GM19452 (cell line): Measurements from ENCODE around the gene CLASP1.

Experiments used
- ATAC-seq: cut with Tn5 transposase; IDR thresholded peaks from one replicate; pipeline ENCODE4 v1.9.1; 2021; ENCODE audit not compliant: unreplicated experiment

CLASP1 gene

DNA sequence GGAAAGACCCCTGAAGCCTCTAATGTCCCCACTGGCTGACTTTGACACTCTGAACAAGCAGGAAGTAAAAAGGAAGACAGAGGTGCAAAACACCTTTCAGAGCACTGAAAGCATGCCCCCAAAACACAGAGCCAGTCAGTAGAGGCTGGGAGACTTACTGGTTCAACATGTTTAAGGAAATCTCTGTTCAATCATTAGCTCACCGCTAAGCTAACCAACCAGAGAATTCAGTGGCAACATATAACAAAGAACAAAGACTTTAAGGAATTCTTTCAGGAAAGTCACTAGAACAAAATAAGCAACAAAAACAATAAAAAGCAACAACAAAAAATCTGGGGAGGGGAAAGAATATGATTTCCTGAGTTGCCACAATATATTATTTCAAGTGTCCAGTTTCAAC is 142.6 kb downstream of the CLASP1 start:
- ATAC-seq, result no peak

DNA sequence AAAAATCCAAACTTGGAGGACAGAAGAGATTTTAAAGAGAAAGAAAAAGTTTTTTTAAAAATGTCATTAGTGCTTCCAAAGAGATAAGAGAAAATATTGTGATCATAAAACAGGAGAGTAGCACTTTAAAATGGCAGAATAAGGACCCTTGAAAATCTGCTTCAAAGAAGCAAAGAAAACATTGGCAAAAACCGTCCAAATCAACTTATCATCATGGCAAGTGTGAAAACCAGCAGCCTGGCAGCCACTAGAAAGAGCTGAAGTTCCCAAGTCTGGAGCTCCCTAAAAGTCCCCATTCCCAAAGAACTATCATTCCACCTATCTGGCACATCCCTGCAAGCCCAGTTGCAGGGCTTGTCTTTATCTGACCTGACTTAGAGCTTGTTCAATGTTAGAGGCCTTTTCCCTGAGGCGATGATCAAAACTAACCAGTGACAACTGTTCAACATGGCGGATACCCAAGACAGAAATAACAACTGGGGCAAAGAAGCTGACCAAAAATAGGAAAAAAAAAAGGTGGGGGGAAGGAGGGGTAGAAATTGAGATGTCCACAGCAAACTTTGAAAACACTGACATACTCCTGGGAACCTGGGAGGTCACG is 143.2 kb downstream of the CLASP1 start:
- no peak for ATAC-seq

DNA sequence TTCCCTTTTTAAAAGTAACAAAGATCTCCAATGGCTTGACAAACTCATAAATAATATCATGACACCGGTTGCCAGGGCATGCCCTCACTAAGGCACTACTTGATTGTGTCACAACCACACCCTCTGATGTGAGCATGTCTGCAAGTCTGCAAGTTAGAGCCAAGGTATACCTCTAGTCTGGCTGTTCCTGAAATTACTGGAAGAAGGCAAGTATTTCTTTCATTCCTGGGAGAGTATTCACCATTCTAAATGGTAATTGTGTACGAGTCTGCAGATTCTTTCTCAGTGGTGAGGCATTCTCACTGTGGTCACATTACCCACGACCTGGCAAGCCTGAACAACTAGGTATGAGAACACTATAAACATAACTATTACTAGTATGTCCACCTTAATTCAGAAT is 144.3 kb downstream of the CLASP1 start:
- ATAC-seq, result no peak

- ATAC-seq, result no peak
Measured at GRCh38 chr2:121504316-121504715, 144.9 kb downstream of the CLASP1 start.

DNA sequence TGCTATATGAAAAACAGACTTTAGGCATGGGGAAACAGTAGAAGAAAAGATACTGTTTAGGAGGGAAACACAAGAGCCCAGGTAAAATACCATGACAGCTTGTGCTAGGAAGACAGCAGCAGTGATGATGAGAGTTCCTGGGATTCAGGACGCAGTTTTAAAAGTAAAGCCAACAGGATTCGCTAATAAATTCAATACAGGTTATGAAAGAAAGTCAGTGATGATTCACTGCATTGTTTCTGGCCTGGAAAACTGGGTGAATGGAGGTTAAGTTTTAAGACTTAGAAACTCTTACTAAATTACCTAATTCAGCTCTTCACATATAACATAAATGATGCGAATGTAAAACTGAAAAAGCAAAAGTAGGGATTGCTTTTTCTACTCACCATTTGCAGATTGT is 146.5 kb downstream of the CLASP1 start:
- no peak for ATAC-seq

- ATAC-seq, result no peak
Measured at GRCh38 chr2:121502246-121502645, 147.0 kb downstream of the CLASP1 start.

DNA sequence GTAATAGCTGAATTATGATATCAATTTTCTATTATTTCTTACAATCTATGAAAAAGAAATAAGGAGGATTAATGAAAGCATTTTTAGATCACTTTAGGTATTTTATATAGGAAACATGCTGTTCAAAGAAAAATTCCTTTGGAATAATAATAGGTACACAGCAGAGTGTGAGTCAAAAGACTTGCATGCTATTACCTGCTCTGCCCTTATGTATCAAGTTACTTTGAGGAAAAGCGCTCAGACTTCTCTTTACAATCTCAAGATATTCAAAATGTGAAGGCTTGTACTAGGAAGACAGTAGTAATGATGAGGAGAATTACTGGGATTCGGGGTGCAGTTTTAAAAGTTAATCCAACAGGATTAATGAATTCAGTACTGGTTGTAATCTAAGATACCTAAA is 147.7 kb downstream of the CLASP1 start:
- ATAC-seq, result no peak

DNA sequence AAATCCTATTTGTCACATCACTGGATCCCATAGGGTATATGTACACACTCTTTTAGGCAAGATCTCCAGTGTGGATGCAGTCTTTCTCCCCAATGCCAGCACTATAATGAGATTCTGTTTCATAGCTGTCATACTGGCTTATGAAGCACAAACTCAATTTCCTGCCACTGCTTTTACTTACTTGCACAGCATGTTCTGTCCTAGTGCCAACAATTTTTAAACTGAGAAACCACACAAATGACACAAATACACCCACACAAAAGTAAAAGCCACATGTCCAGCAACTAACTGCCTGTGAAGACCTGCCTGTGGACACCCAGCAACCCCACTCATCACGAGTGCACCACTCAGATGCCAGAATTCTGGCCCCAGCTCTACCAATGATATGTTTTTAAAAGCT is 148.2 kb downstream of the CLASP1 start:
- peak; percentile 43 for ATAC-seq

- ATAC-seq, result no peak
Measured at GRCh38 chr2:121498731-121499130, 150.5 kb downstream of the CLASP1 start.

- no peak for ATAC-seq
Measured at GRCh38 chr2:121492409-121492808, 156.9 kb downstream of the CLASP1 start.

GRCh38 chr2:121491518-121491917 is 157.7 kb downstream of the CLASP1 start:
- no peak for ATAC-seq

DNA sequence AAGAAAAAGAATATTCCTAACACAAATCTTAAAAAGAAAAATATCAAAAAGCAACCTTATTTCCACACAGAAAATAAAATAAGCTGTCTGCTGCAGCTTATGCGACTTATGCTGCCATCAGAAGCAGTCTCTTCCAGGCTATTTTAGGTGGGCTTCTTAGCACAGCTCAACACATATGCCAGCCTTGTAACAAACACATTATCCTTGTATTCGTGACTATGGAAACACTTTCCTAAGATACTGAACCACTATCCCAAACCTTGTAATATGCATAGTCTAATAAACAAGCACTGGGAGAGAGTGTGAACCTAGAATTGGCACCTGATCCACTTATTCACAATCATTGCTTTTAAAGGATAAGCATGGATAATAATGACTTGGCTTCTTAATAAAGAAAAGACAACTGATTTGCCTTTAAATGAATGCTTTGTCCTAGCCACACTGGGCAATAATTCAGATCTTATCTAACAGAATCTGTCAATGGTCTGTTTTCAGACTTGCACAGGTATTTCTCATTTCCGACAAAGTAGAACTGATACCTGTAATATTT is 158.6 kb downstream of the CLASP1 start:
- ATAC-seq, result no peak

DNA sequence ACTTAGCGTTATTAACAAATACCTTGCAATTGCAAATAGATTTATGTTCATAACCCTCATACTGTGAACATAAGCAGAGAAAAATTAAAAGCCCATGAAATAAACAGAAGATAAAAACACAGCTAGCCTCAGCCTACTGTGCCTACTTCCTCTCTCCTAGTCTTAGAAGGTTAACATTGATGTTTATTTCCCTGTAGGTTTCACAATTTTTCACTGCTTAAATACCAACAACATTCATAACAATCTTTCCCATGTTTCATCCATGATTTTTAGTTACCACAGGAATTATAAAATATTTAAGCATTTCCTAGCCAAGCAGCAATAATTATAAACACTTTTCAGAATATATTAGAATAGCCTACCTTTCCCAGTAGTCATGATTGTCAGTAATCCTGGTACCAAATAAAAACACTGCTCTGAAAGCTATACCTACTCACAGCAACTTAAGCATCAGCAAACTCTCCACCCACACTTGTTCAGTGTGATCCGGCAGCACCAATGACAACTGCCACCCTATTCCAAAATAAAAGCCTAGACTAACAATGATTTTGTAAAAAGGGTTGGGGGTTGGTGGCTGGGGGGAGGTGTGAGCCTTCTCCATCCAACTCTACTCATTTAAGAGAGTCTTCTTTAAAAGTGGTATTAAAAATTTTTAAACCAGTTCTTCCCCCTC is 159.2 kb downstream of the CLASP1 start:
- ATAC-seq, result no peak

- ATAC-seq, result peak; percentile 56
Measured at GRCh38 chr2:121489284-121489683, 160.0 kb downstream of the CLASP1 start.

DNA sequence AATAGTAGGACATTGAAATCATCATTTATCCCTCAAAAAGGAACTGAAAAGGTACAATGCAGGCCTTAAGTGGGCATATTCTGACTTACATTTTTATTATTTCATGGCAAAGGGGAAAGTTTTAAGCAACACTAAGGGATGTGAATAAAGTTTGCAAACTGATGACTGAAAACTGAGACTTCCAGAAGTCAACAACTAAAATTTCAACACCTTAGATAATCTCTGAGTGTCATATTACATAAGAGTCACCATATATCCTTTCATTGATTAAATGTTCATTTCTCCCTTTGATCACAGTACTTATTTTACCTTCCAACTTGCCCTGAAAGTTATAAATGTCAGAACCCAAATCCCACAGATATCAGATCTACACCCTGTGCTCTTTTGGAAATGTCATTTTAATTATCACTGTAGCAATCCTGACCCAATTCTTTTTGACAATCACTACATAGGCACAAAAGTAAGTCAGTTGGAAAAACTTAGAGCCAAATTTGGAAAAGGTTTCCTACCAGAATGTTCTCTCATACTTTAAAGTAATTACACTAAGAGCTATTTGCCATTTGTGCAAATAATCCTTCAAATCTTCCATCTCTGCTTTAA is 163.0 kb downstream of the CLASP1 start:
- no peak for ATAC-seq

GRCh38 chr2:121485039-121485438 is 164.2 kb downstream of the CLASP1 start:
- ATAC-seq, result no peak

- ATAC-seq, result no peak
Measured at GRCh38 chr2:121483846-121484245, 165.4 kb downstream of the CLASP1 start.

- no peak for ATAC-seq
Measured at GRCh38 chr2:121483021-121483420, 166.2 kb downstream of the CLASP1 start.

DNA sequence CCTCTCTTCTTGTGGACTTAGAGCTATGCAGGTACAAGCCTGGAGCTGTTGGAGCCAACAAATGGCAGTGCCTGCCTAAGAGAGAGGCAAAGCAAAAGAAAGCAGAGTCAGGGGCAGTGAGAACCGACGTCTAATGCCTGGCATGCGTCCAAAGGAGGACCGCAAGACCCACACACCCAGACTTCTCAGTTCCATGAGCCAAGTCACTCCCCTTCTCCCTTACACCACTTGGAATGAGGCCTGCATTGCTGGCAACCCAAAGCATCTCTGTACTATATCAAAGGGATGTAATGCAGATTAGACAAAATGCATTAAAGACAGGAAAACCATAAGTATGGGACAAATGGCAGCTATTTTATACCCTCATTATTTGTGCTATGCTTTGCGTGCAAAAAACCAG is 168.4 kb downstream of the CLASP1 start:
- no peak for ATAC-seq

- no peak for ATAC-seq
Measured at GRCh38 chr2:121479882-121480522, 169.3 kb downstream of the CLASP1 start.

GRCh38 chr2:121478996-121479745 is 170.1 kb downstream of the CLASP1 start:
- no peak for ATAC-seq
